ENCODE data around the gene THAP10. TPM values are rescaled to one million over a fixed set of nuclear protein-coding genes. Genes with fewer than 3 reads are reported as not detected.

THAP10 gene
- polyA plus RNA-seq, 3 donors, result 0.12 to 0.30 (median 0.15) TPM

- H3K4me1 ChIP-seq (ENCODE audit: control insufficient read depth in 1 of 2, insufficient read depth in 2 of 2, low read length in 2 of 2), result no peaks in the 10 kb centered on the region
- H3K4me3 ChIP-seq (replicated peaks in 1 of 3; ENCODE audit: low read depth in 2 of 3, low read length in 3 of 3), result no peak overlapping the region
- no peaks in the 10 kb centered on the region for H3K27me3 ChIP-seq (ENCODE audit: control insufficient read depth in 2 of 2, insufficient read depth in 2 of 2, low read length in 2 of 2)
- Mint-ChIP-seq H3K4me1 (no peaks in the 10 kb centered on the region), H3K9me3 (no peaks in the 10 kb centered on the region), H3K4me3 (no peak overlapping the region), H3K36me3 (no peaks in the 10 kb centered on the region), H3K27ac (no peak overlapping the region), H3K27me3 (ENCODE audit: low read depth in 3 of 3) (peaks cover 1 to 7% (median 3%) of the 10 kb centered on the region in 3 donors)
- 100% methylated on average over 1 of the region's 2 CpGs for WGBS (ENCODE audit: insufficient coverage)
- no peaks in the 10 kb centered on the region for H3K79me2 ChIP-seq (ENCODE audit: insufficient read depth, low read length)
- TF ChIP-seq, protein P1, sequence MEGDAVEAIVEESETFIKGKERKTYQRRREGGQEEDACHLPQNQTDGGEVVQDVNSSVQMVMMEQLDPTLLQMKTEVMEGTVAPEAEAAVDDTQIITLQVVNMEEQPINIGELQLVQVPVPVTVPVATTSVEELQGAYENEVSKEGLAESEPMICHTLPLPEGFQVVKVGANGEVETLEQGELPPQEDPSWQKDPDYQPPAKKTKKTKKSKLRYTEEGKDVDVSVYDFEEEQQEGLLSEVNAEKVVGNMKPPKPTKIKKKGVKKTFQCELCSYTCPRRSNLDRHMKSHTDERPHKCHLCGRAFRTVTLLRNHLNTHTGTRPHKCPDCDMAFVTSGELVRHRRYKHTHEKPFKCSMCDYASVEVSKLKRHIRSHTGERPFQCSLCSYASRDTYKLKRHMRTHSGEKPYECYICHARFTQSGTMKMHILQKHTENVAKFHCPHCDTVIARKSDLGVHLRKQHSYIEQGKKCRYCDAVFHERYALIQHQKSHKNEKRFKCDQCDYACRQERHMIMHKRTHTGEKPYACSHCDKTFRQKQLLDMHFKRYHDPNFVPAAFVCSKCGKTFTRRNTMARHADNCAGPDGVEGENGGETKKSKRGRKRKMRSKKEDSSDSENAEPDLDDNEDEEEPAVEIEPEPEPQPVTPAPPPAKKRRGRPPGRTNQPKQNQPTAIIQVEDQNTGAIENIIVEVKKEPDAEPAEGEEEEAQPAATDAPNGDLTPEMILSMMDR (IDR thresholded peaks at IDR 0.05), result no peak
- H3K4me2 ChIP-seq (replicated peaks; ENCODE audit: extremely low read depth, low read length, poor library complexity, severe bottlenecking), result no peak overlapping the region
- H3K9me3 ChIP-seq (replicated peaks in 1 of 2; ENCODE audit: control insufficient read depth in 1 of 2, insufficient read depth in 1 of 2, low read length in 2 of 2), result no peaks in the 10 kb centered on the region
- no peak overlapping the region for H3K9ac ChIP-seq (ENCODE audit: insufficient read depth, low read length, poor library complexity, severe bottlenecking)
- no peak overlapping the region for H2AFZ ChIP-seq (ENCODE audit: insufficient read depth, low read depth, low read length, poor library complexity, severe bottlenecking)
- no peak overlapping the region for H3K27ac ChIP-seq (ENCODE audit: low read depth in 1 of 2, low read length in 2 of 2)
- H3K36me3 ChIP-seq (replicated peaks in 1 of 2; ENCODE audit: control insufficient read depth in 1 of 2, insufficient read depth in 2 of 2, low read length in 2 of 2), result no peaks in the 10 kb centered on the region
- intact Hi-C loops (cut with micrococcal nuclease), result no loop called here
- no peaks in the 10 kb centered on the region for H4K20me1 ChIP-seq (ENCODE audit: insufficient read depth, low read length)
- no peak for DNase-seq
These were observed 11.5 kb downstream of the THAP10 start for GRCh38 chr15:70880781-70881180.

GRCh38 chr15:70879401-70879800 is 12.8 kb downstream of the THAP10 start:
- H3K4me1 Mint-ChIP-seq, result no peaks in the 10 kb centered on the region
- no CpG with 5 or more reads among the region's 2 CpGs for WGBS (ENCODE audit: insufficient coverage)
- Histone ChIP-seq H3K9me3 (replicated peaks in 1 of 2; ENCODE audit: control insufficient read depth in 1 of 2, insufficient read depth in 1 of 2, low read length in 2 of 2) (no peaks in the 10 kb centered on the region), H3K27me3 (ENCODE audit: control insufficient read depth in 2 of 2, insufficient read depth in 2 of 2, low read length in 2 of 2) (no peaks in the 10 kb centered on the region), H3K27ac (ENCODE audit: low read depth in 1 of 2, low read length in 2 of 2) (no peak overlapping the region), H3K4me3 (replicated peaks in 1 of 3; ENCODE audit: low read depth in 2 of 3, low read length in 3 of 3) (no peak overlapping the region), H3K4me2 (replicated peaks; ENCODE audit: extremely low read depth, low read length, poor library complexity, severe bottlenecking) (no peak overlapping the region), H3K36me3 (replicated peaks in 1 of 2; ENCODE audit: control insufficient read depth in 1 of 2, insufficient read depth in 2 of 2, low read length in 2 of 2) (no peaks in the 10 kb centered on the region), H4K20me1 (ENCODE audit: insufficient read depth, low read length) (no peaks in the 10 kb centered on the region), H3K4me1 (ENCODE audit: control insufficient read depth in 1 of 2, insufficient read depth in 2 of 2, low read length in 2 of 2) (no peaks in the 10 kb centered on the region), H2AFZ (ENCODE audit: insufficient read depth, low read depth, low read length, poor library complexity, severe bottlenecking) (no peak overlapping the region), H3K79me2 (ENCODE audit: insufficient read depth, low read length) (no peaks in the 10 kb centered on the region), H3K9ac (ENCODE audit: insufficient read depth, low read length, poor library complexity, severe bottlenecking) (no peak overlapping the region)
- DNase-seq, result no peak
- H3K4me3 Mint-ChIP-seq, result no peak overlapping the region
- peaks cover 3 to 7% (median 4%) of the 10 kb centered on the region in 3 donors for H3K27me3 Mint-ChIP-seq (ENCODE audit: low read depth in 3 of 3)
- no peaks in the 10 kb centered on the region for H3K9me3 Mint-ChIP-seq
- H3K36me3 Mint-ChIP-seq, result no peaks in the 10 kb centered on the region
- intact Hi-C loops (cut with micrococcal nuclease), result no loop called here
- TF ChIP-seq, protein P1 (IDR thresholded peaks at IDR 0.05), result no peak
- peak overlapping the region in 1 of 7 donors; percentile 7 for H3K27ac Mint-ChIP-seq
